HG03575 (cell line): ENCODE results near the gene USP11.
"Not testable (repeated sequence)": the region's sequence is repeated elsewhere in the genome, so short reads cannot be mapped to it uniquely, and the experiment has no call there.

Source experiments
- ATAC-seq: cut with Tn5 transposase; IDR thresholded peaks from one replicate; pipeline ENCODE4 v1.9.1; 2021; ENCODE audit not compliant: unreplicated experiment, insufficient number of reproducible peaks, low FRiP score; ENCODE audit errors: extremely low read depth

Gene USP11

DNA sequence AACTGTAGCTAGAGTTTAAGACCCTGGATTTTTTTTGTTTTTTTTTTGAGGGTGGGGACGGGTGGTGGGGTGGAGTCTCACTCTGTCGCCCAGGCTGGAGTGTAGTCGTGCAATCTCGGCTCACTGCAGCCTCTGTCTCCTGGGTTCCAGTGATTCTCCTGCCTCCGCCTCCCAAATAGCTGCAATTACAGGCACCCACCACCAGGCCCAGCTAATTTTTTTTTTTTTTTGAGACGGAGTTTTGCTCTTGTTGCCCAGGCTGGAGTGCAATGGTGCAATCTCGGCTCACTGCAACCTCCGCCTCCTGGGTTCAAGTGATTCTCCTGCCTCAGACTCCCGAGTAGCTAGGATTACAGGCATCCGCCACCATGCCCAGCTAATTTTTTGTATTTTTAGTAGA is 51.8 kb downstream of the USP11 start:
- not testable (repeated sequence) for ATAC-seq

GRCh38 chrX:47285836-47286320 is 53.1 kb downstream of the USP11 start:
- ATAC-seq: no peak

DNA sequence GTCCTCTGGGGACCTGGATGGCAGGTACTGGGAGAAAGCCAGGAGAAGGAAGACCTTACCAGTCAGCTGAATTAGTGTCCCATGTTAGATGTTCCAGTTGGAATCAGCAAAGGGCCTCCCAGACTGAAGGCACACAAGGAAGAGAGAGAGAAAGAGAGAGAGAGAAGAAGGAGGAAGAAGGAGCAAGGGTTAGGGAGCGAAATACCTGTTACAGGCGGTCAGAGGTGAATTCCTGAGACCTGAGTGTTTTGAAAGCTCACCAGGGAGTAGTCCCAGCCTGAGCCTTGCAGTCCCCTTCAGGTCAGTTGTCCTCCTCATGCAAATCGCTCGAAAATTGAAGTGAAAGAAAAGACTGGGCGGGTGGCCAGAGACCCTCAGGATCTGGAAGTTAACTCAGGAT is 60.3 kb downstream of the USP11 start:
- ATAC-seq: no peak

- no peak for ATAC-seq
These were observed 64.1 kb downstream of the USP11 start for GRCh38 chrX:47296766-47297365.

- no peak for ATAC-seq
These were observed 65.1 kb downstream of the USP11 start for GRCh38 chrX:47297874-47298273.
